Activated effector memory CD4-positive, alpha-beta T cell treated with Interleukin-2 at 50 U/mL for 16 hours (primary cell): Measurements from ENCODE around the gene LYZ.

Experiments used
- DNase-seq: peaks from one replicate; pipeline ENCODE4 v3.0.0-alpha.2; 2020

Gene LYZ

DNA sequence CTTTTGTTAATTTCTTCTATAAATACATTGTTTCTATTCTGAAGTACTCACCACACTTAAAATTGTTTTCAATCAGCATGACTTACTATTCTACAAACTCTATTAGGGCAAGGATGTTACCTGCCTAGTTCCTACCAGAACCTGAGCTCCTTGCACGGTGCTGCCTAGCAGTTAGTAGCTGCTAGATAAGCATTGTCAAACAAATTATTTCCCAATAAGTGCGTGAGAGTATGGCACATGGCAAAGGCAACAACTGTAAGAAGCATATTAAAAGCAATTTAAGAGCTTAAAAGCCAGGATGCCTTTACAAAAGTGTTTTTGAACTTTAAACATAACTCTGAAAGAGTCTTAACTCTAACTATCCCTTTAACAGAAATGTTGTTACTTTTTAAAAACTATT, 8.2 kb upstream of the LYZ start:
- no peak for DNase-seq

DNA sequence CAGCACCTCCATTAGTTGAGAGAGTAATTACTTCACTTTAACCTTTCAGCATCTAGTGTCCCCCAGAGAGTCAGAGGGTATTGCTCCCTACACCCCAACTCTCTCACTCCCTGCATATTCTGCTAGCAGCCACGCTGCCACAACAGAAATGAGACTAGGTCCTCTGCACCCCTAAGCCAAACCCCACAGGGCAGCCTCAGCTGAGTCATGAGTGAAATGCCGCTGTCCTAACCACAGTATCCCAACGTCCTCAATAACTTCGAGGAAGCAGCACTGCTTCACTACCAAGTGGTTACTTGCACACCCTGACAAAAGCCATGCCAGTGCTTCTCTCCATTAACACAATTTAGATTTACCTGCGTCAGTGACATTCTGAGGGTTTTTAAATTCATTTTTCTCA, 6.9 kb upstream of the LYZ start:
- no peak for DNase-seq

DNA sequence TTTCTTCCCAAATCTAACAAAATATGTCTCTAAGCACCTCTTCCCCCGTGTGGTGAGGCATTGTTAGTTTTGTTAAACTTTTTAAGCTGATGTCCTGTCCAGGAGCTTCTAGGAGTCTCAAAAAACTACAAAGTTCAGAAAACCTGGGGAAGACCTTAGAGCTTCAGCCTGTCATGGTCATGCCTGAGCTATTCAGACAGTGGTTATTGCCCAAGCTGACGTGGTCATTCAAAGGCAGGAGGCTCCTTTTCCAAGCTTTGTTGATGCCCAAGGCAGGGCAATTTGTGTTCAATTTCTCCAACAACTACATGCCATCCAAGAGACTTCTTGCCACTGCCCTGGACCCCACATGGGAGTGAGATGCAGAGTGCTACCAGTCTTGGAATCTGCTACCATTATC, 5.8 kb upstream of the LYZ start:
- DNase-seq = no peak

DNA sequence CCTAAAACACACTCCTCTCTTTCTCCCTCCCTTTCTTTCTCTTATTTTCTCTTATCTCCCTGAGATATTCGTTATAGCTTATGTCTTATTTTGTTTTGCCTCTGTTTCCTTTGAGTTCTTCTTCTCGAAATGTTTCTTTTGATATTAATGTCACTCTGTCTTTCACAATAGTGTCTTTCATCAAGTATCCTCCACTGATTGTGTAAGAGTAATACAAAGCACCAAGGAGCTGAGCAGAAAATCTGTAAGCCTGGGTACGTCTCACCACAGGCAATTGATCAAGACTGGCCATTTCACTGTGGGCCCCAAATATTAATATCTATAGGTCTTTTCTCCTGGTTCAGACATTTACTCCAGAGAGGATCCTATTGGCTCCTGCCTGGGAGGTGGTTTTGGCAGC, 4.8 kb upstream of the LYZ start:
- no peak for DNase-seq

DNA sequence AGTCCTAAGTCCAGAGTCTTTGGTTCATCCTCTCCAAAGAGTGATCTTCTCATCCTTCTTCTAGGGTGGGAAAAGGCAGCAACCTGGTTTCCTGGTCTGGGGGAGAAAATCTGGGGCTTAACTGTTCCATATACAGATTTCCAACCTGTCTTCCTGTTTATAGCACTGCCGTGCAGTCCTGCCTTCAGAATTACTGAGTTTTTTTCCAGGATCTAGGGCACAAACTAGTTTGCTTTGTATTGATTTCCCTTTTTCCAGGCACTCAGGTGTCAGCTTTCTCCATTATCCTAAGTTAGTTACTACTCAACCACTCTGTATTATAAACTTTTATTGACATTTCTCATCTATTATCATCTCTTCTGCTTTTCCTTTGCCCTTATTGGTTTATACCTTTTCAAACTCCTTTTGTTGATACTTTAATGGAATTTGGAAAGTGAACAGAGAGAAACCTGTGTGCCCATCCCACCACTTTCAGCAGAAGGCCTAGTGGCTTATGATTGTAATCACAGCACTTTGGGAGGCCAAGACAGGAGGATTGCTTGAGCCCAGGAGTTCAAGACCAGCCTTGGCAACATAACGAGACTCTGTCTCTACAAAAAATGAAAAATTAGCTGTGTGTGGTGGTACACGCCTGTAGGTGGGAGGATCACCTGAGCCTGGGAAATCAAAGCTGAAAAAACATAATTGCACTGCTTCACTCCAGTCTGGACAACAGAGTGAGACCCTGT, 4.1 kb upstream of the LYZ start:
- no peak for DNase-seq

DNA sequence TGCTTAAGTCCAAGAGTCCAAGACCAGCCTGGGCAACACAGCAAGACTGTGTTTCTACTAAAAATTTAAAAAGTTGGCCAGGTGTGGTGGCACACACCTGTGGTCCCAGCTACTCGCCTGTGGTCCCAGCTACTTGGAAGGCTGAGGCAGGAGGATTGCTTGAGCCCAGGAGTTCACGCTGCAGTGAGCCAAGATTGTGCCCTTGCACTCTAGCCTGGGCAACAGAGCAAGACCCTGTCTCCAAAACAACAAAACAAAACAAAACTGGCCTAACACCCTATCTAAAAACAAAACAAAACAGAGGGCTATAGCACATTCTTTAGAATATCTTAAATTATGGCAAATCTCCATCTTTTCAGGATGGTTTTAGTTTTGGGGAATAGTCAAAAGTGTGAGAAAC, 3.1 kb upstream of the LYZ start:
- DNase-seq = no peak

DNA sequence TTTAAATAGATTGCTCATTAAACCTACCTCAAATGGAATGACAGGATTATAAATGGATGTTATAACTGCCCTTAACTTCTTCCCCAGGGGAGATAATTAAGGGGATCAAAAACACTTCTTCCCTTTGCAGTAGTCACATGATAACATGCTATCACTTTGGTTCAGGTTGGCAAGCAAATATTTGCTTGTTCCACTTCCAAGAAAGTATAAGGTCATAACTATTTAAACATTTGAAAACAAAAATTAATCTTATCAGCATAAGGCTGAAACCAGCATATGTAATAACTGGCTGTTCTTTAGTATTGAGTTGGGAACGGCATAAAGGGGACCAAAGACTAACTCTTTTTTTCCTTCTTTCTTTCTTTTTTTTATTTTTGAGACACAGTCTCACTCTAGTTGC, 2.4 kb upstream of the LYZ start:
- no peak for DNase-seq

DNA sequence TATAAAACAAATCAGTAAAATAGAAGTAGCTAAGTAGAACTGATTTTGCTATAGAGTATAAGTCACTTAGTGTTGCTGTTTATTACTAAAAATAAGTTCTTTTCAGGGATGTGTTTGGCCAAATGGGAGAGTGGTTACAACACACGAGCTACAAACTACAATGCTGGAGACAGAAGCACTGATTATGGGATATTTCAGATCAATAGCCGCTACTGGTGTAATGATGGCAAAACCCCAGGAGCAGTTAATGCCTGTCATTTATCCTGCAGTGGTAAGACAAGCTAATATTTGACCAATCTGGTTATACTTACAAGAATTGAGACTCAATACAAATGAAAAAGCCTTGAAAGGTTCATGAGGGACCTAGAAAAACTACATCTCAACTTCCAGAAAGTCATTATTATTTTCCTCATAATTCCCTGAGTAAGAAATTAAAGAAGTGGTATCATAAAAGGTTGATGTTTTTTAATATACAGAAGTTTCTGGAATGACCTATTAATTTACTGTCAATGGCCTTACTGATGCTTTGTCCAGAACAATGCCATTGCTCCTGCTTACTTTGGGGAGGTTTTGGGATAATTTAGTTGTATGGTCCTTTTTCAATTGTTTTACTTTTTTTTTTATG, 1.9 kb downstream of the LYZ start:
- no peak for DNase-seq

DNA sequence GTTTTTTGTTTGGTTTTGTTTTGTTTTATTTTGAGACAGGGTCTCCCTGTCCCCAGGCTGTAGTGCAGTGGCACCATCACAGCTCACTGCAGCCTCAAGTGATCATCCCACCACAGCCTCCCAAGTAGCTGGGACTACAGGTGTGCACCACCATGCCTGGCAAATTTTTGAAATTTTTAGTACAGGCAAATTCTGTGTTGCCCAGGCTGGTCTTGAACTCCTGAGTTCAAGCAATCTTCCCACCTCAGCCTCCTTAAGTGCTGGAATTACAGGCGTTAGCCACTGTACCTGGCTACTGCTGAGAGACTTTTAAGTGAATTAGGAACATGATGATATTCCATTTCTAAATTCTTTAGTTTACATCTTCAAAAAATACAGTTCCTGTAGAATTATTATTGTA, 2.6 kb downstream of the LYZ start:
- DNase-seq = no peak

DNA sequence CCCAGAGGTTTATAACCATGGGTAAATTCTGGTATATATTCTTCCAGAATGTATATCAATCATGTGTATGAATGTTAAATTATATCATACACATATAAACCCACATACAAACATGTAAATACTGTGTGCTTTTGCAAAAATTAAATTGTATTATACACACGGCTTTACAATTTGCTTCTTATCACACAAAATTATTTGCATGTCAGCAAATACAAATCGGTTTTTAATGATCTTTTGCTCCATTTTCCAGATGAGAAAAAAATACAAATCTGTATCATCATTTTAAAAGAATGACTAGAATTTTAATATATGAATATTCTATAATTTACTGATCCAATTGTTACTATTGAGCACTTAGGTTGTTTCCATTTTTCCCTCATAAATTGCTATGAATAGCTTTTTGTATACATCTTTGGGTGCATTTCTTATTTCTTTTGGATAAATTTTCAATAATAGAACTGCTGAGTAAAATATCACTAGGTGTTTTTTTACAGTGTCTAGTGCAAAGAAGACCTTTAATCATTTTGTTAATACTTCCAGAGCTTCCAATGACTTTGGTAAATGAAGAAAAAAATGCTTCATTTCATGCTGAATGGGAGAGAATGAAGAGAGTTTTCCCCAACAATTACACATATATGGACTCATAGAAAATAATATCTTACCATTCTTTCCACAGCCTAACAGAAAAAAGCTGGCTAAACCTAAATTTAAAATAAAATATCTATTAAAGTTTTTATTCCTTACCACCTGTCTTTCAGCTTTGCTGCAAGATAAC, 3.5 kb downstream of the LYZ start:
- DNase-seq = no peak

DNA sequence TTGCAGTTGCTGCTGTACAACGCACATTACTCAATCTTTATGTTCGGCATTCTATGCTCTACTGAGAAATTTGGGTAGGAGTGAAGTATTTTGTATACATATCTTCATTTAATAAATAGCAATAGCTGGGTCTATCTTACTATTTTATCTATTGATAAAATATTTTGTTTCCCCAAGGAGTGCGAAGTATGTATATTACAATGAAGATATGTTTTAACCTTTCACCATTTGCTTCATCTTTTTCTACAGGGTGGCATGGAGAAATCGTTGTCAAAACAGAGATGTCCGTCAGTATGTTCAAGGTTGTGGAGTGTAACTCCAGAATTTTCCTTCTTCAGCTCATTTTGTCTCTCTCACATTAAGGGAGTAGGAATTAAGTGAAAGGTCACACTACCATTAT, 4.7 kb downstream of the LYZ start:
- no peak for DNase-seq

DNA sequence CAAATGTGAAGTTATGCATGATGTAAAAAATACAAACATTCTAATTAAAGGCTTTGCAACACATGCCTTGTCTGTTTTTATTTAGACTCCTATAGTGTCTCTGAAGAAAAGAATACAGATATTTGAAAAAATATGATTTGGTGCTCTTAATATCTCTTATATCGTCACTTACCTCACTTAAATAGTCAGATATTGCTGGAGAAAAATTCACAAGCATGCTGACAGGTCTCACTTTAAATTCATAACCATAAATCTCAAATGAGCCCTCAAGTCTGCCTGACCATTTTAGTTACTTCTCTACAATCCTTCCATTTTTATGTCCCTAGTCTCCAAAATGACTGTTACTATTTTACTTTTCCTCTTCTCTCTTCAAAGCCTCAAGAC, 6.0 kb downstream of the LYZ start:
- DNase-seq = no peak

DNA sequence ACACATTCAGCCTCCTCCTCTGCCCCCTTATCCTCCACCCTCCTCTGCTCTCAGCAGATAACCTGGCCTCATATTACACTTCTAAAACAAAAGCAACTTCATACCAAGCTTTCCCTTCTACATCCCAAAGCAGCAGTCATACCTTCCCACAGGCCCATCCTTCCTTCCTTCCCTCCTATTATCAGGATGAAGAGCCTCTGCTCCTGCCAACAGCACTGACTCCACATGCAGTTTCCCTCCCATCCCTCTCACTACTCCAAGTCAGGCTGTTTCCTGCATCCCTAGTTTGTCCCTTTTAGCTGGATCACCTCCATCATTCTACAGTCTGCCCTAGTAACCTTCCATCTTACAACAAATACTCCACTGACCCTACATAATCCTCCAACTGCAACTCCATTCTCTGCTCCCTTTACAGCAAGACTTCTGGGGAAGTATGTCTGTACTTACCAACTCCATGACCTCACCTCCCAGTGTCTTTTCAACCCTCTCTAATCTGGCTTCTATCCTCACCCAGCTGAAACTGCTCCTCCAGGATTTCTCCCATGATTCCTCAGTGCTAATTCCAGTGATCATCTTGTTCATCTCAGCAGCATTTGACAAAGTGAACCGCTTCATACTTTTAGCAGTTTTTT, 6.5 kb downstream of the LYZ start:
- no peak for DNase-seq

DNA sequence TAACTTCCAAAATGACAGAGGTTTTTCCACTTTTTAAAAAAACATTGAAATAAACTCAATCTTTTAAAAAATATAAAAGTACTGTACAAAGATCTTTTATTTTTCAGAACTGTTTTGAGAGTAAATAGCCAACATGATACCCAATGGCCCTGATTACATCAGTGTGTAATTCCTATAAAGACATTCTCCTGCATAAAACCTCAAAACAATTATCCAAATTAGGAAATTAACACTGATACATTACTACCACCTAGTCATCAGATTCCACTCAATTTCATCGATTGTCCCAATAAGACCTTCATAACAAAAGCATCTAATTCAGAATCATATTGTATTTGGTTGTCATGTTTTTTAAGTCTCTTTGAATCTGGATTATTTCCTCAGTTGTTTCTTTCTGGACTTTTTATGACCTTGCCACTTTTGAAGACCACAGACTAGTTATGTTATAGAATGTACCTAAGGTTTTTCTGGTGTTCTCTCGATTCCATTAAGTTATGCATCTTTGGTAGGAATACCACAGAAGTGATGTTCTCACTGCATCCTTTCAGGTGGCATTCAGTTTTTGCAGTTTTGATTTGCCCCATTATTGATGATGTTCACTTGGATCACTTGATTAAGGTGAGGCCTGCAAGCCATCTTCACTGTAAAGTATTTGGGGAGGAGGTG, 7.3 kb downstream of the LYZ start:
- DNase-seq = no peak

DNA sequence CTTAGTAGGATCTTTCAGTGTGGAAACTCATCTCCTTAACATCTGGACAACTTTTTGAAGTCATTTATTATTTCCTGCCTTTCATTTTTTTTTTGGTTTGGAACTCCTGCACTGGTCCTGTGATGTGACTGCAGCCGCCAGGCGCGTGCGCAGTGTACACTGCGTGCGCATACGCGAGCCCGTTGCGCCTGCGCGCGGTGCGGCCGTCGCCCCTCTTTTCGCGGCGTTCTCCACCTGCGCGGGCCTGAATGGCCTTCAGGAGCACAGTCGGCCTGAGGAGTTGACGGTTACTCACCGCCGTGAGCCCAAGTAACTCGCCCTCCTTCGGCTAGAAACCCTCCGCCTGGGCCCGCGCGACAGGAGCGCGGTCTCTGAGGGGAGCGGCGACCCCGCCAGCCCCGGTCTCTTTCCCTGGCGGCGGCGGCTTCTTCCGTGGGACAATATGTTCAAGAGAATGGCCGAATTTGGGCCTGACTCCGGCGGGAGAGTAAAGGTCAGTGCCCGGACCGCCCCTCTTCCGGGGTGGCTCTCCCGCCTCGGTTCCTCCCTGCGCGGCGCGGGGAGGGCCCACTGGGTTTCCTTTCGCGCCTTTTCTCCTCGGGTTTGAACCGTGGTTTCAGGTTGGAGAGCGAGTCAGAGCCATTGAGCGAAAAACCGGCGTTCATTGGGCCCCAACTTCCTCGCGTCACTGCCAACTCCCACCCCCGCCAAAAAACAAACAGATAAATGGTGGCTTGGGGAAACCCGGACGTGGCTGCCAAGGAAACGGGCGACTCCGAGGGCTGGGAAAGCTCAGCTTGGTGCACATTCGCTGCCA, 11.6 kb downstream of the LYZ start, which contains the start of gene YEATS4:
YEATS4 (plus strand) TSS at position 213 of the 817 bp plus-strand sequence; CDS start at position 443, 230 bp downstream.
- DNase-seq = peak; percentile 79

DNA sequence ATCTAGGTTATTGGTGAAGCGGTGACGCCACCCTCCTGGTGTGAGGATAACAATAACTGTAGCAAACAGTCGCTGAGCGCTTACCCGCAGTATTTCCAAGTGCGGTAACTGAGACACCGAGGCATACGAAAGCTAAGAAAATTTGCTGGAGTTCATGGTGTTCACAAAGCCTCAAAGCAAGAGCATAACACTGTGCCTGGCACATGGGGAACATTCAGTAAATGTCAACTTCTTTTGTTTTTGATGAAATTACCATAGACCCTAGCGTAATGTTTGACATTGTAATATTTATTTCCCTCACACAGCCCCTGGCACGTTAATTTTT, 12.1 kb downstream of the LYZ start:
- DNase-seq = no peak

DNA sequence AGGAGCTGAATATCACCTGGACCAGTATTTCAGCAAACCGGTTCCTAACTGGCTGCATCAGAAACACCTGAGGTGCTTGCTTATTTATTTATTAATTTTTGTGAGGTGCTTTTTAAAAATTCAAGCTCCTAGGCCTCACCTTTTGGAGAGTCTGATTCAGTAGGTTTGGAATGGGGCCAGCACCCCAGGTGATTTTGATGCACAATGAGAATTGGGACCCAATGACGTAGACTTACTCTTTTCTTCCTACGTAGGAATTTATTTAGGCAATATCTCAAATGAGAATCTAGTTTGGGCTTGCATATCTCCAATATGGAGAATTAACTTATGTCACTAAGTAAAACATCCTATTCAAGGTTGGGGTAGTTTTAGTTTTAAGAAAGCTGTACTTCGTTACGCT, 18.6 kb downstream of the LYZ start:
- DNase-seq = no peak

DNA sequence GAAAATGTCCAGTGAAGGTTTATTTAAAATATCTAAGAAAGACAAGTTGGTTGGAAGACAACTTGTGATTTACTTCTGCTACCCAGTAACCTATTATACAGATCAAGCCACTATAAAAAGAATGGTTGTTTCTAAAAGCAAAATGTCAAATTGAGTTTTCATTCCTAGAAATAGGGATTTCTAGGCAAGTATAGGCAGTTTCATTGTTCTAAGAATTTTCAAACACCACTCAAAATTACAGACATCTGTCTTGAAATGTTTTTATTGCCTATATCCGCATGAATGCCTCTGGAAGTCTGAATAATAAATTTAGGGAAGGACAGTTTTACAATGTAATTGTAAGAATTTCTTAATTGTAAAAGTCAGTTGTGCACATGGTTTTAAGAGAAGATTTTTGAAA, 20.0 kb downstream of the LYZ start:
- DNase-seq = no peak

DNA sequence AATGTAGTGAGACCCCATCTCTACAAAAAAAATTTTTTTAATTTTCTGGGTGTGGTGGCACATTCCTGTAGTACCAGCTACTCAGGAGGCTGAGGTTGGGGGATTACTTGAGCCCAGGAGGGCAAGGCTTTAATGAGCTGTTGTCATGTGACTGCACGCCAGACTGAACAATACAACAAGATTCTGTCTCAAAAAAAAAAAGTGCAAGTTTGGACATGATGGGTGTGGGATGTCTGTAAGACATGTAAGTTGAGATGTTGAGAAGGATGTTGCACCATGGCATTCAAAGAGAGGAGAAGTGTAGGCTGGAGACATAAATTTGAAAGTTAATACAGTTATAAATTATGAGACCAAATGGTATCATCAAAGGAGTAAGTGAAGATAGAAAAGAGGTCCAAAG, 34.9 kb downstream of the LYZ start:
- no peak for DNase-seq

DNA sequence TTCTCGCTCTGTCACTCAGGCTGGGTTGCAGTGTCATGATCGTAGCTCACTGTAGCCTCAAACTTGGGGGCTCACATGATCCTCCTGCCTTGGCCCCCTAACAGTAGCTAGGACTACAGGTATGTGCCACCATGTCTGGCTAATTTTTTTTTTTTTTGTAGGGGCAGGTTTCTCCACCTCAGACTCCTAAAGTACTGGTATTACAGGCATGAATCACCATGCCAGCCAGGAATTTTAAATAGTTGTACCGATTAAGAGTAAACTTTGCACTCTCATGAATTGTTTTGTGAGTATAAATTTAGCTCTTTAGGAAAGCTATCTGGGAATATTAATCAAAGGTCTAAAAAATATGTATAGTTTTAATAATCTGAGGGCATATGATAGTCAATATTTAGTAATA, 36.9 kb downstream of the LYZ start:
- no peak for DNase-seq

DNA sequence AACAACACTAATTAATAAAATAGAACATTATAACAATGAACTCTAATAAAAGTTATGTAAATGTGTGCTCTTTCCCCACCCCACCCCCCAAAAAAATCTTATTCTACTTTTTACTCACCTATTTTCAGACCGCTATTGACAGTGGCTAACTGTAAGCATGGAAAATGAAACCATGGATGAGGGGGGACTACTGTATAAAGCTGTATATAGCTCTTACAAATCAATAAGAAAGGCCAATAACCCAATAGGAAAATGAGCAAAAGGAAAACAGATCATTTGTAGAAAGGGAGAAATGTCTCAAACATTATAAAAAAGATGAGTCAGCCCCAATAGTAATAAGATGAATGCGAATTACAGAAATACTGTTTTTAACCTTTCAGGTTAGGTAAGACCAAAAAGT, 38.7 kb downstream of the LYZ start:
- DNase-seq = no peak

DNA sequence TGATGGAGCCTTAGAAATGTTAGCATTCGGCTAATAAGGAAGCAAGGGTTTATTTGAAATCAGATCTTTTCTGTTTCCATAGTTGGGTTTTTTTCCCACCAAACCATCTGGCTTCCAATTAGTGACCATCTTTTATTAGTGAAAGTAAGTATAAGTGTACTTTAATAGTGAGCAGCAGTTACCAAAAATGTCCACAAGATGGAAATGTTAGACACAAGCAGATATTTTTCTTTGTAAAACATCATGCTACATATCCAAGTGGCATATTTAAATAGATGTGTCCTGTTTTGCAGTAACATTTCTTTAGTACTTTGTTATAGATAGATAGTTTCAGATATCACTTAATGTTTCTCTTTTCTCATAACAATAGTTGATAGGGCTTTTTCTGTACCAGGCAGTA, 40.2 kb downstream of the LYZ start:
- DNase-seq = no peak

DNA sequence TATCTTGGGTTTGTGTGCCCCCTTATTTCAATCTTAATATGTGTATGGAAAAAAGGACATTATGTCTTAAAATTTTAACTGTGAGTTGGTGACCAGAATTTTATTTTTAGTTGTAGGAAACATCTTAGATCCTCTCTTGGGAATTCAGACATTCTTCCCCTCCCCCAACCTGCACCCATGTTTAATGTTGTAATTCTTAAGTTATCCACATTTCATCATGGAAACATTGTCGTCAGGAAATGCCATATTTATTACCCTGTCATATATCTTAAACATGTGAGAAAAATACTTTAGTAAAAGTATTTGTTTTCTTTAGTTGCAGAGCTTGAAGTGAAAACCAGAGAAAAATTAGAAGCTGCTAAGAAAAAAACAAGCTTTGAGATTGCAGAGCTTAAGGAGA, 41.6 kb downstream of the LYZ start:
- no peak for DNase-seq
